ENCODE results near the gene MRPL47.

MRPL47 gene

DNA sequence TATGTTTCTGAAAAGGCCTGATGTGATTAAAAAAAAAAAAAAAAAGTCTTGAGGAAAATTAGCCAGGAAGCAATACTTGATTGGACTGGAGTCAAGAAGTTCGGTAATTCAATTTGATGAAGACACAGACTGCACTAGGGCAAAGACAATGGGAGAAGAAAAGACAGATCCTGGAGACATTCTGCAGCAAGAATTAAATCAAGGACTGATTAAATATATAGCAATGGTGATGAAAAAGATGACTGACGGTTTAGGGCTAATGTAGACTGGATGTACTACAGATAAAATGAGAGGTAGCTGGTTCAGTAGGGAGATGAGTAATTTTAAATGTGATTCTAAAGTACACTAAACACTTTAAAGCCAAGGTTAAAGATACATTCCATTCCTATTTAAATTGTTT, 13.8 kb downstream of the MRPL47 start:
- DNase-seq (ENCODE audit: low spot score), result no peak

DNA sequence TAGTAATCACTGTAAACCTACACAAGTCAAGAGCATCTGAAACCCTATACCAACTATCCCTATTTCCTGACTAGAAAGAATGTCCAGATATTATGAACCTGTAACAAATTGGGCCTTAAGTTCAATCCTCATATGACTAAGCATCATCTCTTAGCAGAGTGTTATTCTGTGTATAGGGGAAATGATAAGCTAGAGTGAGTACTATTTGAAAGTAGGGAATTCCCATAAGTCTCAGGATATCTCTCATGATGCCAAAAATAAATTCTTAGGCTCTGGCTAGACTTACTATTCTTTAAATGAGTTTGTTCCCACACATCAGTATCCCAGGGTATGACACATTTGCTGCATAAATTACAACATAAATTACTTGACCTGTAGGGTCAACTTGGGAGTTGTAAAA, 15.3 kb downstream of the MRPL47 start:
- no peak for DNase-seq (ENCODE audit: low spot score)

DNA sequence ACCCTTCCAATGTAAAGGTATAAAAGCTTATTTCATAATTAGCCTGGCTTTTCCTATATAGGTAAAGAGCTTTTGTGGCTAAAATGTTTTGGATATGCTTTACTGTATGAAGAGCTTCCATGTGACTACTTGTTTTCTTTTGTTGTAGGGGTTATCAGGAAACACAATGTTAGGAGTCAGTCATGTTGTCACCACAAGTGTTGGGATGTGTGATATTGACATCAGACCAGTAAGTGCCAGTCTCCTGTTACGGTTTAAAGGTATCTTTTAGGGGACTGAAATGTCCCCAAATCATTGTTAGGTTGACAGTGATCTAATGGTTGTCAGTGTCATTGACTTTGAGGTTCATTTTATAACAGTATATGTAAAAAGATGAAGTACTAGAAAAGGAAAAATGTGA, 23.4 kb downstream of the MRPL47 start:
- DNase-seq (ENCODE audit: low spot score), result no peak

DNA sequence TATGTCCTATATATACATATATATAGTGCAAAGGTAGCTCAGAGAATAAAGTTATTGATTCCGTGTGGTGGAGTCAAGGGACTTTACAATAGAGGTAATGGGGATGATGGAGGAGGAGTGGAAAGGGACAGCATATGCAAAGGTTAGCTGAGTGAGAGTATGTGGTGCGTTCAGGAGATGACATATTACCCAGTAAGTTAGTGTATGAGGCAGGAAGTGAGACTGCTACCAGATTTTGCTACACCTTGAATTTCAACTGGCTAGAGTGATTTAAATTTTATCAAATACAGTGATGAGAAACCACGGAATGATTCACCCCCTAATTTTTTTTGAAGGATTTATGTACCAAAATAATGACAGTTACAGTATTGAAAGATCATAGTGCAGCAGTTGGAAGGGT, 38.9 kb downstream of the MRPL47 start:
- no peak for DNase-seq (ENCODE audit: low spot score)

DNA sequence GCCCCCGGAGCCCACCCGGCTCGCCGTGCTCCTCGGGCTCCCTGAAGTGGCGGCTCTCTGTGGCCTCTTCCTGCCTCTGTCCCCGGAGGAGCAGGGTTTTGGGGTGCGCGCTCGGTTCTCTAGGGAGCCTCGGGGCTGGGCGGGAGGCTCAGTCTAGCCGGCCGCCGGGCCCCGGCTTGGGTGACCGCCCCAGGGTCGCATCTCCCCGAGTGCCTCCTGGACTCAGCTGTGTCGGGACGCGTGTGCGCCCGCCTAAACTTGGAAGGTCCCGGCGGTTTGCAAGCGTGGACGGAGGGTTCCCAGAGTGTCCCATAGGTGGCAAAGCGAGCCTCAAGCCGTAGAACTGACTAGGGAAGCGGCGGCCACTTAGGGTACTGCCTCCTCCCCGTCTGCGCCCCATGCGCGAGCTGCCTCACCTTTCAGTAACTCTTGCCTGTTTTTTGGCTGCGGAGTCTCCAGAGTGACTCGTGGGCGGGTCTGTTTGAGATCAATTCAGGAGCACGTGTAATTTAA, 41.1 kb downstream of the MRPL47 start:
- DNase-seq (ENCODE audit: low spot score), result peak; percentile 54

DNA sequence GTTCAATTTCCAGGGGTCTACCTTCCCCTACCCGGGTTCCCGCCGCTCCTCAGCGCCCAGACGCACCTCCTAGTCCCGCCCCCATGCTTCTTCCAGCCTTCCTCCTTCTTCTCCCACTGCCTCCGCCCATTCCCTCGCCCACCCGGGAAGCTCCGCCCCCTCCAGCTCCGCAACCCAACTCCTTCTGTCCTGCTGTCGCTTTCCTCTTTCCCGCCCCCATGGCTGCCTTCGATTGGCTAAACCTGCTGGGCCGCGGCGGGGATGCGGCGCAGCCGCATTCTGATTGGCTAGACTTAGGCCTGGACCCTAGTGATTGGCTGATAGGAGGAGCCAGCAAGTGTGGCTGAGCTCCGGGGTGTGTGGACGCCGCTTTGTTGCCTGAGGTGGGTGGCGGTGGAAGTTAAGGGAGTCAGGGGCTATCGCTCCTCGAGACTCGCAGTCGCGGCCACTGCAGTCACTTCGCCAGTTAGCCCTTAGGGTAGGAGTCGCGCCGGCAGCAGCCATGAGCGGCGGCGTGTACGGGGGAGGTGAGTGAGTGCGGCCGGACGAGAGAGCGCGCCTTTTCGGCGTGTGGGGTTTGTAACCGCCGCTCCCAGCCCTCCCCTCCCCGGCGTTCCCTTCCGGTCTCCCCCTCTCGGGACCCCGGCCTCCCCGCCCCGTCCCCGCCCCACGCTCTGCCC, 41.7 kb downstream of the MRPL47 start, which contains the start of gene ACTL6A:
TSS of gene ACTL6A (plus strand) at position 336 of the 680 bp plus-strand sequence. CDS start at position 503, 167 bp downstream.
- DNase-seq (ENCODE audit: low spot score), result peak; percentile 99

DNA sequence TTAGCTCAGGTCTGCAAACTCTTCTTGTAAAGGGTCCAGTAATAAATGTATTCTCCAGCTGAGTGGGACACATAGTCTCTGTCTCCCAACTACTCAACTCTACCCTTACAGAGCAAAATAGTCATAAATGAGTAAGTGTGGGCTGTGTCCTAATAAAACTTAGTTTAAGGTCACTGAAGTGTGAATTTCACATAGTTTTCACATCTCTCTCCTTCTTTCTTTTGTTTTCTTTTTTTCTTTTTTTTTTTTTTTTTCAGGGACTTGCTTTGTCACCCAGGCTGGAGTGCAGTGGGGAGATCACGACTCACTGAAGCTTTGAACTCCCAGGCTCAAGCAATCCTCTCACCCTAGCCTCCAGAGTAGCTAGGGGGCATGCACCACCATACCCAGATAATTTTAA, 43.6 kb downstream of the MRPL47 start:
- no peak for DNase-seq (ENCODE audit: low spot score)

DNA sequence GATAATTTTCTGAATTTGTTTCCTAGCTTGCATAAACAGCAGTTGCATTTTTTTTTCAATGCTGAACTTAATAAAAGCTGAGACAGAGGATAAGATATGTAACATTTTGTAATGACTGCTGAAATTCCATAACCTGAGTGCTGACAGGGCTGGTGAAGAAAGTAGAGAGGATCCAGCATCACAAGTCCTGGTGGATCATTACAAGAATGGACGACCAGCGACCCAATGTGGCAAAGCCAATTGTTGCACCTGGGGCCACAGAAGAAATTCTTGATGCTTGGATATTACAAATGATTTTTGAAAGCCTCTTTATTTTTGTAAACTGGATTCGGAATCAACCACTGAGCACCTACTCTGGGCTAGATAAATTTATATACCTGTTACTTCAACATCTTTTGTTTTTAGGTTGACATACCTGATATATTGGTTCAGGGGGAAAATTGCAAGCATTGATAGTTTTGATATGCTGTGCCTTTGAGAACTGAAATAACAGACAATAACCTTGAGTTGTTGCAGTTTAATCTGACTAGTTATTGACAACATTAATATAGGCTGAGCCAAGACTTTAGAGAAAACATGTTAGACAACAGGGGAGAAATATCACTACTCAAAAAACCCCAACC, 45.6 kb downstream of the MRPL47 start:
- peak; percentile 62 for DNase-seq (ENCODE audit: low spot score)

DNA sequence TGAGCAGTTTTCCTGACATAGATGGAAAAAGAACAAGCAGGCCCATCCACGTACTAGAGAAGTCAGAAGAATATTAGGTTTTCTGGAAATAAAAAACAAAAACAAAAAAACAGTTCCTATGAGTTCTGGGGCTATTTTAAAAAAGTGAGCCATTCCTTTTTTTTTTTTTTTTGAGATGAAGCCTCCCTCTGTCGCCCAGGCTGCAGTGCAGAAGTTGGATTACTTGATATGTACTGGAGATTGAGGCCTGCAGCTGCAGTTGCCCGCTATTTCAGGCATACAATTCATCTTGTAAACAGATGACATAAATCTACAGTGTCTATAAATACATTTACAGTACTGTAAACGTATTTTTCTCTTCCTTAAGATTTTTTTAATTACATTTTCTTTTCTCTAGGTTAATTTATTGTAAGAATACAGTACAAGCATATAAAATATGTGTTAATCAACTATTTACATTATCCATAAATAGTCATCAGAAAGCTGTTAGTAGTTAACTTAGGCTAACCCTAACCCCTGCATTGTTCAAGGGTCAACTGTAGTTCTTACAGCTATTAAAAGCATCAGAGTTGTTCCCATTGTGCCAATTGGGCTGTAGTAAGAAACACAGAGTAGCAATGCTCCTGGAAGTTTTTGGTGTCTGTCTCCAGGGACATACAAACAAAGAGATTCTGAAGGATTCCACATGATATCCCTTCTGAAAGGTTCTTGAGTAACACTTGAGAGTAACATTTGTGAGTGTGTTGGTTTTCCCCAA, 52.9 kb downstream of the MRPL47 start:
- DNase-seq (ENCODE audit: low spot score), result no peak

DNA sequence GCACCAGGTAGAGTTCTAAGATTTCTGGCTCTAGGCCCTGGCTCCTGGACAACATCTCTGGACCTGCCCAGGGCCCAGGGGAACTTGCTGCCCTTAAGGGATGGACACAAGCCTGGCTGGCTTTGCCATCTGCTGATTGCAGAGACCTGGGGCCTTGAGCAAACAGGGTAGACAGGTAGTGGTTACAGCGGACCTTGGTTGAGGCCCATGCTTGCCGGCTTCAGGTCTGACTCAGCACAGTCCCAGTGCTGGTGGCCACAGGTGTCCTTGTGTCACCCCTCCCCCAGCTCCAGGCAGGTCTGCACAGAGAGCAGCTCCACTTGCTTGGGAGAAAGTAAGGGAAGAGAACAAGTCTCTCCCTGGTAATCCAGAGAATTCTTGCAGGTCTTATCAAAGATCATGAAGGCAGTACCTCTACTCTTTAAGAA, 57.6 kb downstream of the MRPL47 start:
- no peak for DNase-seq (ENCODE audit: low spot score)

DNA sequence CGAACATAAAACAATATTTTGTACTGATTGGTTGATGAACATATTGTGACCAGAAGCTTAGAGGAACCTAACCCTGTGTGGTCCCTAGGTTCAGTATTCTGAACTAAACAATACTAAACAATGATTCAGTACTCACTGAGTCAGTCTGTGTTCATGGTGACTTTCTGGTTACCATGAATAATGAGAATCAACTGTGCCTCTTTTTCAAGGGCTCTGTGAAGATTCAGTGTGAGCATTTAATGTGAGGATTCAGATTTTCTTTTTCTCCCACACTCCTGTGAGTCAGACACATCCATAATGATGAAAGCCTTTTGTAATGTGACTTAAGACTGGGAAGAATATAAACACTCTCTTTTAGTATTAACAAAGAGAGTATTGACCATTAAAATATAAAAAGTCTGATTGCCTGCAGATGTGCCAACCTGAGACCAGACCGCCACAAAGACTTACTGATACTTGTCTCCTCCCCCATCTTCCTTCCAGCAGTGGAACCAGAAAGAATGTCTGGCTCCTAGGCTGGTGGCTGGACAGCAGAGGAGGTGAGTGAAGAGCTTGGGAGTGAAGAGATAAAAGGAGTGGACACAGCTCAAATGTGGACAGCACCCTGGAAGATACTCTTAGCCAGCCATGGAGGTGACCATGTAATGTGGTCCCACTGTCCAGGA, 59.3 kb downstream of the MRPL47 start:
- no peak for DNase-seq (ENCODE audit: low spot score)

DNA sequence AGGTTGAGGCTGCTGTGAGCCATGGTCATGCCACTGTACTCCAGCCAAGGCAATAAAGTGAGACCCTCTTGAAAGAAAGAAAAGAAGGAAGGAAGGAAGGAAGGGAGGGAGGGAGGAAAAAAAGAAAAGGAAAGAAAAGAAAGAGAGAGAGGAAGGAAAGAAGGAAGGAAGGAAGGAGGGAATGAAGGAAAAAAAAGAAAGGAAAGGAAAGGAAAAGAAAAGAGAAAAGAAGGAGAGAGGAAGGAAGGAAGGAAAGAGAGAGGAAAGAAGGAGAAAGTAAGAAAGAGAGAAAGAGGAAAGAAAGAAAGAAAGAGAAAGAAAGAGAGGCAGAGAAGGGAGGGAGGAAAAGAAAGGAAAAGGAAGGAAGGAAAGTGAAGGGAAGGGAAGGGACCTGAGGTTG, 62.1 kb downstream of the MRPL47 start:
- DNase-seq (ENCODE audit: low spot score), result no peak

DNA sequence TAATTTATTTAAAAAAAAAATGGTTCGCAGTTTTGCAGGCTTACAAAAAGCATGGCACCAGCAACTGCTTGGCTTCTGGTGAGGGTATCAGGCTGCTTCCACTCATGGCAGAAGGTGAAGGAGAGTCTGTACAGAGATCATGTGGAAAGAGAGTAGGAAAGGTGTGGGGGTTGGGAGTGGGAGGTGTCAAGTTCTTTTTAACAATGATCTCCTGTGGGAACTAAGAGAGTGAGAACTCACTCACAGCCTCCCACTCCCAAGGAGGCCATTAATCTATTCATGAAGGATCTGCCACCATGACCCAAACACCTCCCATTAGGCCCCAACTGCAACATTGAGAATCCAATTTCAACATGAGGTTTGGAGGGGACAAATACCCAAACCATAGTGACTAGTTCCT, 62.8 kb downstream of the MRPL47 start:
- DNase-seq (ENCODE audit: low spot score), result no peak

DNA sequence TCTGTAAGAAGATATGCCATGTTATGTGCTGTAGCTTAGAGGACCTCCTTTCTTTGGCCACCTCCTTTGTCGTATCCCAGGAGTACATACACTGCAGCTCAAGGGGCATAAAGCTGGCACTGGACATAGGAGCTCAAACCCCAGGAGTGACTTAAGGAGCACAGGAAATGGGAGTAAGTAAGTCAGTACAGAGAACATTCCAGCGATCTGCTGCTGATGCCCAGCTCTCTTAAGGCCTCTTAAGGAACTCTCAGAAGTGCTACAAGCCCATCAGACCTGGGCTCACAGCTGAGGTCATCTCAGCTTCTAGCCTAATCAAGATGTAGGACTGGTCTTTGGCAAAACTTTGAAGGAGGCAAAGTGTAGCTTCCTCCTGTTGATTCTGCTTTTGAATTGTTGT, 63.3 kb downstream of the MRPL47 start:
- DNase-seq (ENCODE audit: low spot score), result no peak

Data from cerebellar cortex (tissue), 1 donor.